ENCODE results near the gene ZNF460.

- TF ChIP-seq, protein P1, sequence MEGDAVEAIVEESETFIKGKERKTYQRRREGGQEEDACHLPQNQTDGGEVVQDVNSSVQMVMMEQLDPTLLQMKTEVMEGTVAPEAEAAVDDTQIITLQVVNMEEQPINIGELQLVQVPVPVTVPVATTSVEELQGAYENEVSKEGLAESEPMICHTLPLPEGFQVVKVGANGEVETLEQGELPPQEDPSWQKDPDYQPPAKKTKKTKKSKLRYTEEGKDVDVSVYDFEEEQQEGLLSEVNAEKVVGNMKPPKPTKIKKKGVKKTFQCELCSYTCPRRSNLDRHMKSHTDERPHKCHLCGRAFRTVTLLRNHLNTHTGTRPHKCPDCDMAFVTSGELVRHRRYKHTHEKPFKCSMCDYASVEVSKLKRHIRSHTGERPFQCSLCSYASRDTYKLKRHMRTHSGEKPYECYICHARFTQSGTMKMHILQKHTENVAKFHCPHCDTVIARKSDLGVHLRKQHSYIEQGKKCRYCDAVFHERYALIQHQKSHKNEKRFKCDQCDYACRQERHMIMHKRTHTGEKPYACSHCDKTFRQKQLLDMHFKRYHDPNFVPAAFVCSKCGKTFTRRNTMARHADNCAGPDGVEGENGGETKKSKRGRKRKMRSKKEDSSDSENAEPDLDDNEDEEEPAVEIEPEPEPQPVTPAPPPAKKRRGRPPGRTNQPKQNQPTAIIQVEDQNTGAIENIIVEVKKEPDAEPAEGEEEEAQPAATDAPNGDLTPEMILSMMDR (IDR thresholded peaks at IDR 0.05) = no peak
- TF ChIP-seq, protein P2, sequence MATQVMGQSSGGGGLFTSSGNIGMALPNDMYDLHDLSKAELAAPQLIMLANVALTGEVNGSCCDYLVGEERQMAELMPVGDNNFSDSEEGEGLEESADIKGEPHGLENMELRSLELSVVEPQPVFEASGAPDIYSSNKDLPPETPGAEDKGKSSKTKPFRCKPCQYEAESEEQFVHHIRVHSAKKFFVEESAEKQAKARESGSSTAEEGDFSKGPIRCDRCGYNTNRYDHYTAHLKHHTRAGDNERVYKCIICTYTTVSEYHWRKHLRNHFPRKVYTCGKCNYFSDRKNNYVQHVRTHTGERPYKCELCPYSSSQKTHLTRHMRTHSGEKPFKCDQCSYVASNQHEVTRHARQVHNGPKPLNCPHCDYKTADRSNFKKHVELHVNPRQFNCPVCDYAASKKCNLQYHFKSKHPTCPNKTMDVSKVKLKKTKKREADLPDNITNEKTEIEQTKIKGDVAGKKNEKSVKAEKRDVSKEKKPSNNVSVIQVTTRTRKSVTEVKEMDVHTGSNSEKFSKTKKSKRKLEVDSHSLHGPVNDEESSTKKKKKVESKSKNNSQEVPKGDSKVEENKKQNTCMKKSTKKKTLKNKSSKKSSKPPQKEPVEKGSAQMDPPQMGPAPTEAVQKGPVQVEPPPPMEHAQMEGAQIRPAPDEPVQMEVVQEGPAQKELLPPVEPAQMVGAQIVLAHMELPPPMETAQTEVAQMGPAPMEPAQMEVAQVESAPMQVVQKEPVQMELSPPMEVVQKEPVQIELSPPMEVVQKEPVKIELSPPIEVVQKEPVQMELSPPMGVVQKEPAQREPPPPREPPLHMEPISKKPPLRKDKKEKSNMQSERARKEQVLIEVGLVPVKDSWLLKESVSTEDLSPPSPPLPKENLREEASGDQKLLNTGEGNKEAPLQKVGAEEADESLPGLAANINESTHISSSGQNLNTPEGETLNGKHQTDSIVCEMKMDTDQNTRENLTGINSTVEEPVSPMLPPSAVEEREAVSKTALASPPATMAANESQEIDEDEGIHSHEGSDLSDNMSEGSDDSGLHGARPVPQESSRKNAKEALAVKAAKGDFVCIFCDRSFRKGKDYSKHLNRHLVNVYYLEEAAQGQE (IDR thresholded peaks at IDR 0.05; ENCODE audit: insufficient read depth in 1 of 2, low read depth in 2 of 2, low read length in 1 of 2) = no peak
- TF ChIP-seq POLR2AphosphoS5 (IDR thresholded peaks at IDR 0.05; ENCODE audit: low read depth, low read length) (no peak), SIN3A (IDR thresholded peaks at IDR 0.05; ENCODE audit: borderline replicate concordance, insufficient read depth, low read depth, low read length) (no peak)
Observed at GRCh38 chr19:57242821-57243220, 37.5 kb upstream of the ZNF460 start.
